Activated T-cell treated with anti-CD3 and anti-CD28 coated beads, Interleukin-2, amount 50 U/mL, for 48 hours (primary cell): Measurements from ENCODE around the gene AOX1.
"Not testable (repeated sequence)": the region's sequence is repeated elsewhere in the genome, so short reads cannot be mapped to it uniquely, and the experiment has no call there.

Experiments
- DNase-seq, 2 experiments: peaks; one replicate each; pipeline ENCODE4 v3.0.0-alpha.2; 2020

Gene AOX1

DNA sequence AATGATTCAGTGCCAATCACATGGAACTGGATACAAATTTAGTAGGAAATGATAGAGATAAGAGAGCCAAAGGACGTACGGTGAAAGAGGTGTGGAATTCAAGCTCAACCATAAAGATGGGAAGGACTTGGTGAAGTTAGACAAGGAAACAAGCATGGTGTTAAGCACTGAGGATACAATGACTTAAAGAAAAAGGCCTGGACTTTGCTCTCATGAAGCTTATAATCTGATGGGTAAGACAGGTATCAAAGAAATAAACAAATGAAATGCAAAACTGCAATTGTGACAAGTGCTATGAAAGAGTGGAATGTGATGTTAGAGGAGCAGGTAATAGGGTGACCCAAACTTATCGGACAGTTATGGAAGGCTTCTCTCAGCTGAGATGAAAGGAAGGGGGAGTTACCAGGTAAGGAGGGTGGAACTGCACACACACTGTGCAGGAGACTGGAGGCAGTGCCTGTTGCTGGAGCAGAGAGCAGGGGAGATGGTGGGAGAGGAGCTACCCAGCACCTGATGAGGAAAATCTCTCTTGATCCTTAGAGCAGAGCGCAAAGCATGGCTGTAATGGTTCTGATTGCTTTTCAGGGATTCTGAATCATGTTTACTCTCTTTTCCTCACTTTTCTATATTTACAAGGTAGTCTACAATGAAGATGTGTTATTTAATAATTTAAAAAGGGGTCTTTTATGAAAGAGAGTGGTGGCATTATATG is 118.3 kb downstream of the AOX1 start:
- DNase-seq = no peak

DNA sequence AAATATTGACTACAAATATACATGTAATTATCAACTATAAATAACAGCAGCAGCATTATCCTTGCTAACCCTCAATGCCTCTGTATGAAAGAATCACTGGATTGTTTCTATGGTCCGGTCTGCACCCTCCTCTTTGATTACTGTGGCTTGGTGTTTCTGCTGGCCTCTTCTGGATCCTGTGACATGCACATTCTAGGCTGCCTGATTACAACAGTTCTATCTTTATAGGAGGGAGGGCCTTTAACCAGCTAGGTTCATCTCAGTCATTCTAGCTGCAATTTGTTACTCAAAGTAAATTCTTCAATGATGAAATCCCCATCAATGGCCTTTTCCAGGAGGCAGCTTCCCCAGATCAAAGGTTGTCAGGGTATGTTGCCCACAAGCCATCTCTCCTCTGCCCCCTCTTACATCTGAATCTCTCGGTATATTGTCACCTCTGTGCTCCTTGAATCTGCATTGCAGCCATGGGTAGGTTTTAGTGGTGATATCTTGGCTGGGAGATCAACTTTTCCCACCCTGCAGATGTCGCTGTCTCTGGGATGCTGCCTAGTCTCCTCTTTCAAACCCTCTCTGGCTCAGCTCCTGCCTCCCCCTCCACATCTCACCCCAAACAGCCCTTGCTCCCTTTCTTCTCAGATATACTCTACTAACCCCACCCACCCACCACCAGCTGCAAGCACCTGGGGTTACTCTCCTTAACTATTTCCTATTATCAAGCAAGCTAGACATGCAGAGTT is 119.7 kb downstream of the AOX1 start:
- no peak for DNase-seq

DNA sequence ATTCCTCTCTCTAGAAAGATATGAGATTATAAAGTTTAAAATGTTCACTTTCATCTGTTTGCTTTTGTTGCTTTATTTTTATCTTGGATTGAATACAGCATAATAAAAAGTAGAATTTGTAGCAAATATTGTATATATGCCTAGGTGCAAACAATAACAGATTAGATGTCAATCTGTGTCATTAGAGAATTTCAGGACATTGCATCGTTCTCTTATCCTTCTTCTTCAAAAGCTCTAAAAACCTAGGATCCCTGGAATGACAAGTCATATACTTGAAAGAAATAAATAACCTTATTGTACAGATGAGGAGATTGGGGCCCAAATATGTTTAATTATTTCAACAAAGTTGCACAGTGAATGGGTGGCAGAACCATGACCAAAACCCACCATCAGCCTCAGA is 123.1 kb downstream of the AOX1 start:
- no peak for DNase-seq

DNA sequence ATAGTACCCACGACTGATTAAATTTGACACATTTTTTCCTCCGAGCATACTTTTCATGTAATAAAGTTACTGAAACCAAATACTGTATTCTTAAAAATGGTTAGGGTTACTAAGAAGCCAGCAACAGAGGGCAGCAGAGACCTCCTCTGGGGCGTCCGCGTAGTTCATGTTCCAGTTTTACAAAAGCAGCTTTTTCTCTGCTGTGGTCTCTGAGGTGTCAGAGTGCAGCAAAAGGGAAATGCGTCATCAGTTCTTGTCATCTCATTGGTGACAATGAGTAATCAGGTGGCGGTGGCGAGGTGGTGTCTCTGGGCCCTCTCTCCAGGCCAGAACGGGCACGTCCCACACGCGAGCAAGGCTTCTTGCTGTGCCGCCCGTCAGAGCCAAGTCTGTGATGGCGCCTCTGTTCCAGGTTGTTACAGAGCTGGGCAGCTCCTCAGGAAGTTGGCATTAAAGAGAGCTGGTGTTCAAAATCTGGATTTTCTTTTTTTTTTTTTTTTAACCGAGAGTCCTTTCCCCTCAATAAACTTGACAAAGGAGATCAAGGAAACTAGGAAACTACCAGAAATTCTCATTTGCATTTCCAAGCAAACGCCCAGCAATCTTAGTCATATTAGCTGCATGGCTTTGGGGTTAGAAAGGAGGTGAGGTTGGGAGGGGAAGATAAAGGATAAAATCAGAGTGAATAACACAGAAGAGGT is 127.3 kb downstream of the AOX1 start:
- DNase-seq = peak; percentile 92 to 94

DNA sequence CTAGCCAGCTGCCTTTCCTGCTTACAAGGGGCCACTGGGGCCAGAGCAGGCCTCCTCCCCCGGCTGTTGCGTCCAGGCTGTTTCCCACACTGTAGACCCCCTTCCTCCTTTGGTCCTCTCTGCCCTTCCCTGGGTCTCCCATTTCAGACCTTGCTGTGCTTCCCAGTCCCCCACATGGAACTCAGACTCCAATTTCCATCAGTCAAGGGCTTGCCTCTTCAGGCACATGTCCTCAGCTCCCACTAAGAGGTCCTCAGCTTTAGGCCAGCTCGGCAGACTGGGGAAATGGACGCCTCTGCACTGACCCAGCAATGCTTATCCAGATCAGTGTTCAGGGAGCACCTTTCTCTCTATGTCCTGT is 127.9 kb downstream of the AOX1 start:
- DNase-seq = peak; percentile 64 to 66

DNA sequence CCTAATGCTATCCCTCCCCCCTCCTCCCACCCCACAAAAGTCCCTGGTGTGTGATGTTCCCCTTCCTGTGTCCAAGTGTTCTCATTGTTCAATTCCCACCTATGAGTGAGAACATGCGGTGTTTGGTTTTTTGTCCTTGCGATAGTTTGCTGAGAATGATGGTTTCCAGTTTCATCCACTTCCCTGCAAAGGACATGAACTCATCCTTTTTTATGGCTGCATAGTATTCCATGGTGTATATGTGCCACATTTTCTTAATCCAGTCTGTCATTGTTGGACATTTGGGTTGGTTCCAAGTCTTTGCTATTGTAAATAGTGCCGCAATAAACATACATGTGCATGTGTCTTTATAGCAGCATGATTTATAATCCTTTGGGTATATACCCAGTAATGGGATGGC is 129.2 kb downstream of the AOX1 start:
- not testable (repeated sequence) for DNase-seq

DNA sequence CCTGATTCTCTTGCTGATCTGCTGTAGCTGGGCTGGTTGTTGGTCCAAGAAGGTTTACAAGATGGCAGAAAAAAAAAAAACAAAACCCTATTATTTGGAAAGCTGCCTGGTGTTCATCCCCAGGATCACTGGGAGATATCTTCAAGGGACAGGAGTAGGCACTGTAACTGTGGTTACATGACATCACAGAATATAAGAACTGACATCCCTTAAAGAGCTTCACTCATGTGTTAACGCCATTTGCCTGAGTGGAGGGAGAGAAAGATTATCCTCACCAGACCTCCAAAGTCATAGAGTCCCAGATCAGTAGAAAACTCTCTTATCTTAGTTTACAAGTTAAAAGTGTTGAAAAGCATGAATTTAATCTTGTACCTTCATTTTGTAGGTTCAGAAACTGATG is 130.6 kb downstream of the AOX1 start:
- DNase-seq = no peak
